PC-3 (cell line): ENCODE results near the gene FAM131C. TPM values are rescaled to one million over a fixed set of nuclear protein-coding genes. Genes with fewer than 3 reads are reported as not detected.

ENCODE experiments used
- ATAC-seq: fragments of 200-7000 bp; cut with Tn5 transposase; 2 replicates; pipeline ENCODE4 v1.9.1; 2020; ENCODE audit warnings: mild to moderate bottlenecking, moderate library complexity
- BruUV-seq: library from RNA; stranded (reverse); fragments of 400-500 nt; replicated peaks from 2 replicates; lab custom pipeline; 2021; lab: Mats Ljungman, UMichigan
- CTCF ChIA-PET: fragments of 300-600 bp; sonication (Branson Sonifier 250); formaldehyde crosslinking; loops from one replicate; lab custom pipeline; 2022; ENCODE audit warnings: antibody characterized with exemption; lab: Charles Lee
- POLR2A ChIA-PET: fragments of 300-600 bp; sonication (Branson Sonifier 250); formaldehyde crosslinking; loops from one replicate; lab custom pipeline; 2022; ENCODE audit warnings: antibody characterized with exemption; ENCODE audit not compliant: unreplicated experiment; lab: Charles Lee
- DNase-seq: peaks from one replicate; pipeline ENCODE4 v3.0.0-alpha.2; 2015
- H2AFZ ChIP-seq: fragments of 300-600 bp; sonication (generic); 2 replicates; pipeline ENCODE4 v1.6.0; 2016; ENCODE audit warnings: antibody characterized with exemption, low read length
- H3F3A ChIP-seq: fragments of 300-600 bp; sonication (generic); one replicate; pipeline ENCODE4 v1.6.0; 2017; ENCODE audit warnings: antibody characterized with exemption, low read length, control low read depth, mild to moderate bottlenecking; ENCODE audit not compliant: unreplicated experiment
- H3K27ac ChIP-seq: fragments of 300-600 bp; sonication (generic); 2 replicates; pipeline ENCODE4 v1.5.1; 2016; ENCODE audit warnings: mild to moderate bottlenecking, low read length
- H3K27me3 ChIP-seq: fragments of 300-600 bp; sonication (generic); 2 replicates; pipeline ENCODE4 v1.6.1; 2016; ENCODE audit warnings: low read length, mixed read lengths
- H3K36me3 ChIP-seq: fragments of 300-600 bp; sonication (generic); 2 replicates; pipeline ENCODE4 v1.6.1; 2016; ENCODE audit warnings: low read depth, mixed run types, low read length, mixed read lengths
- H3K4me1 ChIP-seq: fragments of 300-600 bp; sonication (generic); 2 replicates; pipeline ENCODE4 v1.5.1; 2016; ENCODE audit warnings: low read length; ENCODE audit not compliant: insufficient read depth
- H3K4me2 ChIP-seq: fragments of 300-600 bp; sonication (generic); 2 replicates; pipeline ENCODE4 v1.6.0; 2016; ENCODE audit warnings: low read length
- H3K4me3 ChIP-seq: fragments of 300-600 bp; sonication (generic); 2 replicates; pipeline ENCODE4 v1.5.1; 2016; ENCODE audit warnings: mild to moderate bottlenecking, low read length, mixed read lengths
- H3K79me2 ChIP-seq: fragments of 300-600 bp; sonication (generic); 2 replicates; pipeline ENCODE4 v1.6.1; 2017; ENCODE audit warnings: low read length, mixed read lengths
- H3K9ac ChIP-seq: fragments of 300-600 bp; sonication (generic); 2 replicates; pipeline ENCODE4 v1.6.0; 2016; ENCODE audit warnings: mild to moderate bottlenecking, low read length
- H3K9me2 ChIP-seq: fragments of 300-600 bp; sonication (generic); replicated peaks from 2 replicates; pipeline ENCODE4 v1.6.1; 2016; ENCODE audit warnings: mixed run types, low read length, mixed read lengths
- H3K9me3 ChIP-seq: fragments of 300-600 bp; sonication (generic); 2 replicates; pipeline ENCODE4 v1.6.1; 2016; ENCODE audit warnings: low read length, mixed read lengths
- H4K20me1 ChIP-seq: fragments of 300-600 bp; sonication (generic); 2 replicates; pipeline ENCODE4 v1.6.1; 2016; ENCODE audit warnings: low read length, mixed read lengths
- EZH2 ChIP-seq: fragments of 300-600 bp; sonication (generic); IDR thresholded peaks from one replicate; pipeline ENCODE4 v1.6.1; 2017; ENCODE audit warnings: antibody characterized with exemption, mild to moderate bottlenecking, low read length; ENCODE audit not compliant: unreplicated experiment
- EZH2phosphoT487 ChIP-seq: fragments of 300-600 bp; sonication (generic); IDR thresholded peaks from 2 replicates; pipeline ENCODE4 v1.6.1; 2018; ENCODE audit warnings: mild to moderate bottlenecking, antibody characterized with exemption, low read length, borderline replicate concordance
- intact Hi-C: fragments of 100-400 bp; cut with micrococcal nuclease; formaldehyde crosslinking; loops from 2 replicates; pipeline ENCODE4 v1.9.0; 2023
- total RNA-seq: library from RNA; depleted of rRNA; stranded (reverse); fragments of >200 nt; gene quantifications from 2 replicates; pipeline ENCODE4 v1.2.3, GENCODE V29; 2014
- TF ChIP-seq, protein P1 (sequence below): fragments of 300-600 bp; sonication (generic); conservative IDR thresholded peaks from 2 replicates; pipeline ENCODE4 v1.5.1; 2017; ENCODE audit warnings: antibody characterized with exemption, low read depth, mild to moderate bottlenecking, low read length

Gene FAM131C
- total RNA-seq, 1 experiment from 2014 or later: 7.7 TPM

DNA sequence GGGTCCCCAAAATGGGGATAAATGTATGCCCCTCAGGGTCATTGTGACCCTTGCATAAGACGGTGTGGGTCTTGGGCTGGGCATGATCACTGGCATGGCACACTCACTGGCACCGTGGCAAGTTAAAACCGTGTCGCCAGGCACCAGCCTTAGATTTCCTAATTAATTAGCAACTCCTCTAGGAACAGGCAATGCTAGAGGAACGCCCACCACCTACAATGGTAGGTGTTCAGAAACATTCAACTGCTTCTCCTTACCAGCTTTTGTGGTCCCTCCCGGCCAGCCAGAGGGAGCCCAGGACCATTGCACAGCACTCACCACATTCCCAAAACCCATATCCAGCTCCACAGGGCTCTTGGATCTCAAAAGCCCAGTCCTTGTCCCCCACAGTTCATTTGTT, 46.1 kb upstream of the FAM131C start:
- Histone ChIP-seq H2AFZ (no peak overlapping the region), H3F3A (peaks cover 17% of the 10 kb centered on the region), H3K4me2 (no peak overlapping the region), H3K9ac (no peak overlapping the region), H3K79me2 (no peaks in the 10 kb centered on the region), H3K27ac (no peak overlapping the region), H3K36me3 (peaks cover 13% of the 10 kb centered on the region), H3K27me3 (no peaks in the 10 kb centered on the region), H3K9me3 (no peaks in the 10 kb centered on the region), H3K4me1 (peaks cover 36% of the 10 kb centered on the region), H3K4me3 (no peak overlapping the region), H4K20me1 (peaks cover 12% of the 10 kb centered on the region), H3K9me2 (no peaks in the 10 kb centered on the region)
- no peak for ATAC-seq
- TF ChIP-seq, protein P1, sequence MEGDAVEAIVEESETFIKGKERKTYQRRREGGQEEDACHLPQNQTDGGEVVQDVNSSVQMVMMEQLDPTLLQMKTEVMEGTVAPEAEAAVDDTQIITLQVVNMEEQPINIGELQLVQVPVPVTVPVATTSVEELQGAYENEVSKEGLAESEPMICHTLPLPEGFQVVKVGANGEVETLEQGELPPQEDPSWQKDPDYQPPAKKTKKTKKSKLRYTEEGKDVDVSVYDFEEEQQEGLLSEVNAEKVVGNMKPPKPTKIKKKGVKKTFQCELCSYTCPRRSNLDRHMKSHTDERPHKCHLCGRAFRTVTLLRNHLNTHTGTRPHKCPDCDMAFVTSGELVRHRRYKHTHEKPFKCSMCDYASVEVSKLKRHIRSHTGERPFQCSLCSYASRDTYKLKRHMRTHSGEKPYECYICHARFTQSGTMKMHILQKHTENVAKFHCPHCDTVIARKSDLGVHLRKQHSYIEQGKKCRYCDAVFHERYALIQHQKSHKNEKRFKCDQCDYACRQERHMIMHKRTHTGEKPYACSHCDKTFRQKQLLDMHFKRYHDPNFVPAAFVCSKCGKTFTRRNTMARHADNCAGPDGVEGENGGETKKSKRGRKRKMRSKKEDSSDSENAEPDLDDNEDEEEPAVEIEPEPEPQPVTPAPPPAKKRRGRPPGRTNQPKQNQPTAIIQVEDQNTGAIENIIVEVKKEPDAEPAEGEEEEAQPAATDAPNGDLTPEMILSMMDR: no peak
- TF ChIP-seq EZH2phosphoT487 (no peak), EZH2 (no peak)
- intact Hi-C loops: no loop called here
- ChIA-PET CTCF (interaction anchor here (0.6 kb wide), 1 partner anchor 42 kb away, joined by 4 read pairs; no protein-coding TSS in a partner anchor), POLR2A (interaction anchor here (0.5 kb wide), 1 partner anchor 289 kb away, joined by 3 read pairs; no protein-coding TSS in a partner anchor)
- DNase-seq: no peak
- BruUV-seq: no TSS peak

GRCh38 chr1:16118706-16119105, 45.3 kb upstream of the FAM131C start:
- intact Hi-C loops: no loop called here
- ChIA-PET CTCF (no interaction called here), POLR2A (no interaction called here)
- Histone ChIP-seq H3K27ac (no peak overlapping the region), H2AFZ (no peak overlapping the region), H3K4me3 (no peak overlapping the region), H3K9ac (no peak overlapping the region), H3K9me3 (no peaks in the 10 kb centered on the region), H3K79me2 (no peaks in the 10 kb centered on the region), H4K20me1 (peaks cover 10% of the 10 kb centered on the region), H3K36me3 (peaks cover 7% of the 10 kb centered on the region; the same call in 1 of the 2 replicates), H3K4me2 (no peak overlapping the region), H3K4me1 (peaks cover 32% of the 10 kb centered on the region), H3K9me2 (no peaks in the 10 kb centered on the region), H3K27me3 (no peaks in the 10 kb centered on the region), H3F3A (peaks cover 15% of the 10 kb centered on the region)
- BruUV-seq: no TSS peak
- DNase-seq: no peak
- no peak for ATAC-seq
- TF ChIP-seq EZH2phosphoT487: no peak
- TF ChIP-seq, protein P1: no peak

- Histone ChIP-seq H3K9me2 (no peaks in the 10 kb centered on the region), H3K4me2 (no peak overlapping the region), H3K9ac (no peak overlapping the region), H3K27me3 (no peaks in the 10 kb centered on the region), H2AFZ (no peak overlapping the region), H3K27ac (no peak overlapping the region), H3K9me3 (no peaks in the 10 kb centered on the region), H3K36me3 (peaks cover 2% of the 10 kb centered on the region; the same call in 1 of the 2 replicates), H3K79me2 (no peaks in the 10 kb centered on the region), H4K20me1 (peaks cover 6% of the 10 kb centered on the region), H3K4me1 (peaks cover 26% of the 10 kb centered on the region), H3F3A (peaks cover 14% of the 10 kb centered on the region), H3K4me3 (no peak overlapping the region)
- CTCF ChIA-PET: interaction anchor here (0.7 to 0.9 kb wide), 2 partner anchors 34 to 37 kb away, joined by 3 to 6 read pairs; no protein-coding TSS in a partner anchor
- BruUV-seq: no TSS peak
- POLR2A ChIA-PET: interaction anchor here (0.6 to 0.7 kb wide), 3 partner anchors 23 to 33 kb away, joined by 3 to 5 read pairs (median 3); no protein-coding TSS in a partner anchor
- DNase-seq: no peak
- no peak for TF ChIP-seq EZH2
- no peak for TF ChIP-seq EZH2phosphoT487
- TF ChIP-seq, protein P1: no peak
- ATAC-seq: no peak
- intact Hi-C loops: no loop called here
Observed at GRCh38 chr1:16117936-16118335, 44.5 kb upstream of the FAM131C start.
